Vagina (tissue), 2 donors: ENCODE measurements around the gene ACOXL. TPM values are rescaled to one million over a fixed set of nuclear protein-coding genes. Genes with fewer than 3 reads are reported as not detected.

ENCODE experiments used
- DNase-seq, 2 donors: peaks; one replicate each; pipeline ENCODE4 v3.0.0-alpha.2; 2017; ENCODE audit errors: extremely low spot score in 2 of 2
- H3K27ac ChIP-seq: fragments of 200-600 bp; sonication (generic); one replicate; pipeline ENCODE4 v1.5.1; 2019
- H3K27me3 ChIP-seq: fragments of 200-600 bp; sonication (generic); one replicate; pipeline ENCODE4 v1.5.1; 2019
- H3K36me3 ChIP-seq, 2 donors: fragments of 200-600 bp; sonication (generic); one replicate each; pipeline ENCODE4 v1.5.1; 2017 to 2019
- H3K4me1 ChIP-seq: fragments of 200-600 bp; sonication (generic); one replicate; pipeline ENCODE4 v1.5.1; 2019
- H3K4me3 ChIP-seq, 2 donors: fragments of 200-600 bp; sonication (generic); 1 replicate in 1 of 2; 2 replicates in 1 of 2; pipeline ENCODE4 v1.5.1; 2016 to 2019
- H3K9me3 ChIP-seq: fragments of 200-600 bp; sonication (generic); one replicate; pipeline ENCODE4 v1.5.1; 2019
- CTCF ChIP-seq, 3 experiments: fragments of 450-650 bp in 2 of 3; fragments of 200-600 bp in 1 of 3; sonication (generic) in 1 of 3; IDR thresholded peaks; one replicate each; pipeline ENCODE4 v1.5.1; 2017 to 2019; ENCODE audit warnings: antibody characterized with exemption in 3 of 3, mild to moderate bottlenecking in 2 of 3, moderate library complexity in 2 of 3
- POLR2A ChIP-seq, 2 donors: fragments of 450-650 bp; IDR thresholded peaks; one replicate each; pipeline ENCODE4 v1.6.1; 2017; ENCODE audit warnings: antibody characterized with exemption in 2 of 2, mild to moderate bottlenecking in 2 of 2, moderate library complexity in 2 of 2
- POLR2AphosphoS5 ChIP-seq, 2 donors: sonication (generic); formaldehyde crosslinking; IDR thresholded peaks; one replicate each; pipeline ENCODE4 v1.9.0; 2017; ENCODE audit warnings: antibody characterized with exemption in 2 of 2, mild to moderate bottlenecking in 2 of 2, low read depth in 1 of 2; ENCODE audit not compliant: insufficient read depth in 1 of 2
- intact Hi-C: fragments of 100-400 bp; cut with DNase I; formaldehyde crosslinking; loops from one replicate; pipeline ENCODE4 v1.15.1; 2023
- total RNA-seq: library from RNA; depleted of rRNA; stranded (reverse); fragments of >200 nt; gene quantifications from one replicate; pipeline ENCODE4 v1.2.3, GENCODE V29; 2016

ACOXL gene
- total RNA-seq, 1 donor from 2014 or later: not detected

GRCh38 chr2:110785439-110785838 is 53.1 kb downstream of the ACOXL start:
- Histone ChIP-seq H3K4me3 (no peak overlapping the region), H3K9me3 (no peaks in the 10 kb centered on the region), H3K4me1 (no peaks in the 10 kb centered on the region), H3K36me3 (no peaks in the 10 kb centered on the region), H3K27me3 (no peaks in the 10 kb centered on the region), H3K27ac (no peak overlapping the region)
- TF ChIP-seq POLR2AphosphoS5 (IDR thresholded peaks at IDR 0.05; ENCODE audit: insufficient read depth in 1 of 2, low read depth in 1 of 2) (no peak), CTCF (IDR thresholded peaks at IDR 0.05) (no peak), POLR2A (IDR thresholded peaks at IDR 0.05) (no peak)
- intact Hi-C loops: no loop called here
- DNase-seq: no peak

GRCh38 chr2:110788976-110789375 is 56.6 kb downstream of the ACOXL start:
- no peak overlapping the region for H3K4me3 ChIP-seq
- no peaks in the 10 kb centered on the region for H3K9me3 ChIP-seq
- no peak overlapping the region for H3K27ac ChIP-seq
- TF ChIP-seq POLR2A (IDR thresholded peaks at IDR 0.05) (no peak), CTCF (IDR thresholded peaks at IDR 0.05) (no peak), POLR2AphosphoS5 (IDR thresholded peaks at IDR 0.05; ENCODE audit: insufficient read depth in 1 of 2, low read depth in 1 of 2) (no peak)
- DNase-seq: no peak
- intact Hi-C loops: no loop called here
- H3K27me3 ChIP-seq: no peaks in the 10 kb centered on the region
- no peaks in the 10 kb centered on the region for H3K4me1 ChIP-seq
- no peaks in the 10 kb centered on the region for H3K36me3 ChIP-seq

- intact Hi-C loops: no loop called here
- TF ChIP-seq POLR2A (IDR thresholded peaks at IDR 0.05) (no peak), CTCF (IDR thresholded peaks at IDR 0.05) (no peak), POLR2AphosphoS5 (IDR thresholded peaks at IDR 0.05; ENCODE audit: insufficient read depth in 1 of 2, low read depth in 1 of 2) (no peak)
- Histone ChIP-seq H3K4me3 (no peak overlapping the region), H3K27me3 (no peaks in the 10 kb centered on the region), H3K36me3 (no peaks in the 10 kb centered on the region), H3K9me3 (no peaks in the 10 kb centered on the region), H3K4me1 (no peaks in the 10 kb centered on the region), H3K27ac (no peak overlapping the region)
- DNase-seq: peak in 1 of 2 donors; percentile 56
These were observed 57.3 kb downstream of the ACOXL start for GRCh38 chr2:110789706-110790105.

GRCh38 chr2:110790907-110791306 is 58.5 kb downstream of the ACOXL start:
- no peaks in the 10 kb centered on the region for H3K36me3 ChIP-seq
- H3K9me3 ChIP-seq: no peaks in the 10 kb centered on the region
- no peak for TF ChIP-seq POLR2A (IDR thresholded peaks at IDR 0.05)
- TF ChIP-seq CTCF (IDR thresholded peaks at IDR 0.05): no peak
- TF ChIP-seq POLR2AphosphoS5 (IDR thresholded peaks at IDR 0.05; ENCODE audit: insufficient read depth in 1 of 2, low read depth in 1 of 2): no peak
- H3K4me3 ChIP-seq: no peak overlapping the region
- no peaks in the 10 kb centered on the region for H3K4me1 ChIP-seq
- DNase-seq: no peak
- intact Hi-C loops: no loop called here
- H3K27ac ChIP-seq: no peak overlapping the region
- no peaks in the 10 kb centered on the region for H3K27me3 ChIP-seq

GRCh38 chr2:110791435-110791834 is 59.1 kb downstream of the ACOXL start:
- intact Hi-C loops: no loop called here
- no peaks in the 10 kb centered on the region for H3K27me3 ChIP-seq
- no peak overlapping the region for H3K27ac ChIP-seq

More at GRCh38 chr2:110791435-110791834, 59.1 kb downstream of the ACOXL start:
- no peak for TF ChIP-seq POLR2A (IDR thresholded peaks at IDR 0.05)
- TF ChIP-seq CTCF (IDR thresholded peaks at IDR 0.05): no peak
- Histone ChIP-seq H3K9me3 (no peaks in the 10 kb centered on the region), H3K36me3 (no peaks in the 10 kb centered on the region), H3K4me3 (no peak overlapping the region), H3K4me1 (no peaks in the 10 kb centered on the region)
- no peak for DNase-seq
